HG03460 (cell line): ENCODE data around the gene TAMM41.
"Not testable (repeated sequence)": the region's sequence is repeated elsewhere in the genome, so short reads cannot be mapped to it uniquely, and the experiment has no call there.

Experiments used
- ATAC-seq: cut with Tn5 transposase; IDR thresholded peaks from one replicate; pipeline ENCODE4 v1.9.1; 2021; ENCODE audit not compliant: unreplicated experiment

Gene TAMM41

GRCh38 chr3:11818033-11818432 is 28.7 kb downstream of the TAMM41 start:
- no peak for ATAC-seq

- no peak for ATAC-seq
Observed at GRCh38 chr3:11815111-11815510, 31.6 kb downstream of the TAMM41 start.

- no peak for ATAC-seq
Observed at GRCh38 chr3:11814663-11815062, 32.0 kb downstream of the TAMM41 start.

- no peak for ATAC-seq
Observed at GRCh38 chr3:11810276-11810675, 36.4 kb downstream of the TAMM41 start.

- no peak for ATAC-seq
Observed at GRCh38 chr3:11808231-11808630, 38.5 kb downstream of the TAMM41 start.

GRCh38 chr3:11807686-11808085 is 39.0 kb downstream of the TAMM41 start:
- no peak for ATAC-seq

GRCh38 chr3:11805716-11806115 is 41.0 kb downstream of the TAMM41 start:
- ATAC-seq, result no peak

- ATAC-seq, result no peak
Observed at GRCh38 chr3:11803977-11804892, 42.5 kb downstream of the TAMM41 start.

GRCh38 chr3:11799791-11800190 is 46.9 kb downstream of the TAMM41 start:
- ATAC-seq, result no peak

GRCh38 chr3:11794927-11795326 is 51.8 kb downstream of the TAMM41 start:
- no peak for ATAC-seq

GRCh38 chr3:11791339-11792200 is 55.1 kb downstream of the TAMM41 start:
- ATAC-seq, result no peak

GRCh38 chr3:11789412-11789811 is 57.3 kb downstream of the TAMM41 start:
- no peak for ATAC-seq

GRCh38 chr3:11784971-11785377 is 61.7 kb downstream of the TAMM41 start:
- no peak for ATAC-seq

GRCh38 chr3:11780341-11780740 is 66.3 kb downstream of the TAMM41 start:
- no peak for ATAC-seq

GRCh38 chr3:11779626-11780025 is 67.1 kb downstream of the TAMM41 start:
- no peak for ATAC-seq

GRCh38 chr3:11778248-11778647 is 68.4 kb downstream of the TAMM41 start:
- ATAC-seq, result no peak

- ATAC-seq, result no peak
Observed at GRCh38 chr3:11776346-11776745, 70.3 kb downstream of the TAMM41 start.

- no peak for ATAC-seq
Observed at GRCh38 chr3:11775493-11775892, 71.2 kb downstream of the TAMM41 start.

- no peak for ATAC-seq
Observed at GRCh38 chr3:11774296-11774877, 72.3 kb downstream of the TAMM41 start.

GRCh38 chr3:11771931-11772330 is 74.8 kb downstream of the TAMM41 start:
- ATAC-seq, result not testable (repeated sequence)
